HK-2 (cell line): ENCODE results near the gene CPTP.

Experiments used
- DNase-seq: peaks from one replicate; pipeline ENCODE4 v3.0.0-alpha.2; 2018; ENCODE audit not compliant: unreplicated experiment

CPTP gene

GRCh38 chr1:1335792-1336248 lies 11.2 kb downstream of the CPTP start:
- DNase-seq: no peak

DNA sequence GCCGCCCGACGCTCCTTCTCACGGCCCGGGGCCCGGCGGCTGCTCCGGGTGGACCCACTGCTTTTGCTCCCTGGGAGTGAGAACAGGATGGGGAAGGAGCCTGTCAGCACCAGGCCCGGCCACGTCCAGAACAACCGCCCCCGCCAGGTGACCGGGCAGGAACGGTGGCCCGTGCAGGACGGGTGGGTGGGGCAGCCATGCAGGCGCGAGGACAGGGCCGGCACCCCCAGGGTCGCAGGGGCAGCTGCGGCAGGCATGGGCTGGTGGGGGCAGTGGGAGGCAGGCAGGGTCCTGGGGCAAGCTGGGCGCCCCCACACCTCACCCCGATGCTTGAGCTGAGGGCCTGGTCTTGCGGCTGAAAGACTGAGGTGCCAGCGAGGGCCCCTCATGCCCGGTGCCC lies 11.8 kb downstream of the CPTP start:
- no peak for DNase-seq

DNA sequence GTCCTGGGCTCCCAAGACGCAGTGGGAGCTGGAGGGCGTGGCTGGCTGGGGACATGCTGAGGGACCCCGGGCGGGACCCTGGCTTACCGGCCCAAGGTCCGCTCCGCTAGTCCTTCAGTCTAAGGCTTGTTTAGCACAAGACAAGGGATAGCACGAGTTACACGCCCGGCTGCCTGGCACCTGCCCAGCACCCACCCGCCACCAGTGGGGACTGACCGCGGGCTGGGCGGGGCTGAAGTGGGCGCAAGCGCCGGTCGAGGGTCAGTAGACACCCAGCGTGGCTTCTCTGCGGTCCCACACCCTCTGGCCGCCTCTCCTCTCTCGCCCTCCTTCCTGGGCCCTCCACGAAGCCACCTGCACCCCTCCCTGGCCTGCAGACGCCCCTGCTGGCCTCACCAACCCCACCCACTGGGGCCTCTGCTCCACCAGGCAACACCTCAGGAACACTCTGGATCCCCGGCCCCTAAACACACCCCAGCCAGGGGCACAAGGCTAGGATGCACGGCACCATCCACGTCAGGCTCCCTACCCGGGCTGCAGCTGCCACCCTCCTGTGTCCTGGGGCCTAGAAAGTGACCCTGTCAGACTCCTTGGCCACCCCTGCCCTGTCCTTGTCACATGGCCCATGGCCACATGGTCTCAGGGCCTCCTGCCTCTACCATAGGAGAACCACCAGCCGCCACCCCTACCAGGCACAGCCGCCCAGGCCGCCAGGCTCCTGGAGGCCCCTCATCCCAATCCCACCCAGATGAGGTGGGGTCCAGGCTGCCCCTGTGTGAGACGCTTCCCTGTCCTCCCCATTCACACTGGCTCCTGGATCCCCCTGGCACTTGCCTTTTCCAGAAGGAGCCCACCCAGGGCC lies 12.6 kb downstream of the CPTP start:
- DNase-seq: no peak

DNA sequence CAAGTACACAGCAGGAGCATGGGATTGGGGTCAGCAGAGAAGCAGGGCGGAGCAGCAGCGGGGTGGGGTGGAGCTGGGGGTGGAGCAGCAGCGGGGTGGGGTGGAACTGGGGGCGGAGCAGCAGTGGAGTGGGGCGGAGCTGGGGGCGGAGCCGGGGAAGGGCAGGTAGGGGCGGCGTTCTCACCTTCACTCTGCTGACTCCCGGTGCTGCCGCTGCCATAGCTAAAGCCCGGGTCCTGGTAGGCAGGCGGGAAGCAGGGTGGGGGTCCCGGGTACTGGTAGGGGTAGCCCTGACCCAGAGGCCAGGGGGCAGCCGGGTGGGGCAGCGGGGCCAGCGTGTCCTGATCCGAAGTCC lies 13.2 kb downstream of the CPTP start:
- DNase-seq: no peak

DNA sequence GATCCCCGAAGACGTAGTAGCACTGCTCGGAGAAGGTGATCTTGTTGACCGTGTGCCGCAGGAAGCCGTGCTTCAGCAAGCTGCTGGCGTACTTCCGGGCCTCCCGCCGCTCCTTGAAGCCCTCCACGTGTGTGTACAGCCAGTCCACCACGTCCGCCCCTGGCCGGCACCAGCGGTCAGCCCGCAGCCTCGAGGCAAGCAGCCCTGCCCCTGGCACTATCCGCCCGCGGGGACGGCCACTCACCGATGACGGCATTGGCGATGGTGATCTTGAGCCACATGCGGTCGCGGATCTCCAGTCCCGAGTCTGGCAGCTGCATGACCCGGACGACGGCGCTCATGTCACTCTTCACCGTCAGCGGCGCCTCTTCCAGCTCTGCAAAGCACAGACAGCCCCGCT lies 13.7 kb downstream of the CPTP start:
- no peak for DNase-seq

DNA sequence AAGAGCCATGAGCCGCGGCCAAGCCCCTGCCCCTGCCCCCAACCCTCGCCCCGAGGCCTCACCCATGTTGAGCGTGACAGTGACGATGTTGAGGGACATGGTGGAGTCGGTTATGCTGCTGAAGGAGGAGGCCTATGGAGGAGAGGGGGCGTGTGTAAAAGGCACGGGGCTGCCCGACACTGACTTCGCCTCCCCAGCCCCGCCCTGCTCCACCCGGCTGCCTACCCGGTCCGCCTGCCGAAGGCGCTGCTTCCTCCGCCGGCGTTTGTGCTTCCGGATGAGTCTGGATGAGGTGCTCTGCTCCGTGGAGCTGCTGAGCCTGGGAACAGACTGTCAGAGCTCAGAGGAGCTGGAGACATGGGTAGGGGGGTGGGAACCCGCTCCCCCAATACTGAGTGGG lies 15.6 kb downstream of the CPTP start:
- no peak for DNase-seq

GRCh38 chr1:1340791-1341548 lies 16.4 kb downstream of the CPTP start:
- no peak for DNase-seq

- DNase-seq: no peak
Observed at GRCh38 chr1:1341549-1342021, 17.0 kb downstream of the CPTP start.

GRCh38 chr1:1342061-1342562 lies 17.5 kb downstream of the CPTP start:
- DNase-seq: no peak

- no peak for DNase-seq
Observed at GRCh38 chr1:1342584-1343115, 18.0 kb downstream of the CPTP start.

DNA sequence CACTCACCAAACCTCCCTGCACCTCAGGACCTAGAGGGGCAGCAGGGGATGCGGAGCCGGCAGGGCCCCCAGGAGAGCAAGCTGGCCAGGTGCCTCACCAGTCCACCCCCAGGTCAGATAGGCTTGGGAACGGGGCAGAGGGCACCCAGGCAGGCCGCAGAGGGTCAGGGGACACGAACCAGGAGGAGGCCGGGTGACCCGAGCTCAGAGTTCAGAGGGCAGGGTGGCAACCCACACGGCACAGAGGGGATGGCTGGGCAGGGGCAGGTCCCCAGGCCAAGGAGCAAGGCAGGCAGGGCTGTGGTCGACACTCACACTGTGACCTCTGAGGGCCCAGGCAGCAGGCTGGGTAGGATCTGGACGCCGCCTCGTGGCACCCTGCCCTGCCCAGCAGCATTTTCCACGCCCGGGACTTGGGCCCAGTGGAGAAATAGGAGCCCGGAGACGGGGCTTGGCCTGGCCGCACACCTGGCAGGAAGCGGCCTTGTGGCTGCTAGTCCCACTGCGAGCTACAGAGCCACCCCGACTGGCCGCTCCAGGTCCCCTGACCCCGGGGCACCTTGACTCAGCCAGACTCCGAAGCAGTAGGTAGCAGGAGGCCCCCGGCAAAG lies 19.3 kb downstream of the CPTP start:
- DNase-seq: no peak

DNA sequence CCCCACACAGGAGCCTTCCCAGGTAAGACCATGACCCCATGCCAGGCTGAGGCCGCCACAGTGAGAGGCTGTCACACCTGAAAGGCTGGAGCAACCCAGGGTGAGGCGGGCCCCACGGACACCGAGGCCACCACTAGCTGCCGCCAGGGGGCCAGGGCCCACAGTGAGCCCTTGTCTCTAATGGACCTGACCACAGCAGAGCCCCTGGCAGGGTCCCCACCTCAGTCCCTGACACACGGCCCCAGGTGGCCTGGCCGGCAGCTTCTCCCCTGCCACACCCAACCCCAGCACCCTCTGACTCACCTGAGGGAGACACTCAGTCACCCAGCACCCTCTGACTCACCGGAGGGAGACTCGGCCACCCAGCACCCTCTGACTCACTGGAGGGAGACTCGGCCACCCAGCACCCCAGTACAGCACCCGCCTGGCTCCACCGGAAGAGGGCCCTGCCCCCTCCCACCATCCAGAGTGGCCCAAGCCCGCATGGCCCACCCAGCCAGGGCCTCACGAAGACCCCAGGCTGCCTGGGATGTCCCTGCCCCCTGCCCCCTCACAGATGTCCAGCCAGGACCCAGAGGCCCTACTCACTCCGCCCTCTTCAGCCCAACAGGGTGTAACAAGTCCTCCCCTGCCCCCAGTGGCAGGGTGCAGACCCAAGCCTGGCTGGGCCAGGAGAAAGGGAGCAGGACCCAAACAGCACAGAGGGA lies 20.2 kb downstream of the CPTP start:
- peak; percentile 86 for DNase-seq

GRCh38 chr1:1345384-1345783 lies 20.8 kb downstream of the CPTP start:
- no peak for DNase-seq

DNA sequence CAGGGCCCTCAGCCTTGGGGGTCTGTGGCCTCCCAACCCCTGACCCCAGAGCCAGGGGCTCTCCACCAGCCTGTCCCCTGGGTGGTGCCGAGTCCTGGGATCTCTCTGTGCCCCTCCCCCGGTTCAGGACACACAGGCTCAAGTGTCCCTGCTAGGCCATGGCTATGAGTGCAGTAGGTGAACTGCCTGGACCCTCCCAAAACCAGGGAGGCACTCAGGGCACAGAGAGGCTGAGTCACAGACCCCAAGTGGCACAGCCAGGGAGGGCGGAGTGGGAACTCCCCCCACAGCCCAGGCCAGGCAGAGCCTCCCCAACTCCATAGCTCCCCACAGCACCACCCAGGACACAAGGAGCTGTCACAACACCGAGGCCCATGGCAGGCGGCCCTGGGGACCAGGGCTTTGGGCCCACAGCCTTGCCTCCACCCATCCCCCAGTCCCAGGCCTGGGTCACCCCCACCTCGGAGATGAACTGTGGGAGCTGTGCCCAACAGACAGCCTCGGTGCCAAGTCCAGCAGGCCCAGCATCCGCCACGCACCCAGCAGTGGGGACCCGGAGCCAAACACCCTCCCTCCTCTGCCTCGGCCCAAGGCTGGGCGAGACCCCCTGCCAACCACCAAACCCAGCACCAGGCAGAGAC lies 21.4 kb downstream of the CPTP start:
- DNase-seq: no peak

DNA sequence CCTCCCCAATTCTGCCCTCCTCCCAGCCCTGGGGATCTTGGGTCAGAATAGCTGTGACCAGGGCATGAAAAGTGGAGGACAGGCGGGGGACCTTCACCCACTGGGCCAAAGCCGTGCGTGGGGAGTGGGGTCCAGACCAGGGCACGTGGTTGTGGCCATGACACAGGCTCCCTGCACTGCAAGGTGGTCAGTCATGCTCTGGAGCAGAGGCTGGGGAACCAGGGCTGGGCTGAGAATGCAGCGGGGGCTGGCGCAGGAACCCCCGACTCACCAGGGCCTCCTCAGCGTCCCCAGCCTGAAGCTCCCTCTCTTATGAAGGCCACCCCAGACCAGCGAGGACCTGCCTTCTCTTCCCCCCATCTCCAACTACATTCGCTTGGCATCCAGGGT lies 21.9 kb downstream of the CPTP start:
- no peak for DNase-seq

- DNase-seq: no peak
Observed at GRCh38 chr1:1347026-1347595, 22.5 kb downstream of the CPTP start.

- peak; percentile 63 for DNase-seq
Observed at GRCh38 chr1:1347663-1348419, 23.2 kb downstream of the CPTP start.

- peak; percentile 49 for DNase-seq
Observed at GRCh38 chr1:1348420-1349255, 24.0 kb downstream of the CPTP start.
